Neural crest cell (in vitro differentiated cells): ENCODE results near the gene NKAIN2. TPM values are rescaled to one million over a fixed set of nuclear protein-coding genes. Genes with fewer than 3 reads are reported as not detected.

Experiments
- DNase-seq: peaks from one replicate; pipeline ENCODE4 v3.0.0; 2021; ENCODE audit warnings: low read depth, mixed read lengths, low spot score
- H3K27ac Mint-ChIP-seq: one replicate; pipeline ENCODE4 v1.8.0; 2021; ENCODE audit warnings: mild to moderate bottlenecking, mixed read lengths; ENCODE audit not compliant: unreplicated experiment
- H3K27me3 Mint-ChIP-seq: 2 replicates; pipeline ENCODE4 v1.8.0; 2021; ENCODE audit warnings: low read depth, mild to moderate bottlenecking, mixed read lengths
- H3K36me3 Mint-ChIP-seq: 2 replicates; pipeline ENCODE4 v1.8.0; 2021; ENCODE audit warnings: low read depth, mild to moderate bottlenecking, mixed read lengths
- H3K4me1 Mint-ChIP-seq: 2 replicates; pipeline ENCODE4 v1.8.0; 2021; ENCODE audit warnings: mixed read lengths
- H3K4me3 Mint-ChIP-seq: one replicate; pipeline ENCODE4 v1.8.0; 2021; ENCODE audit warnings: mild to moderate bottlenecking, mixed read lengths
- H3K9me3 Mint-ChIP-seq: 2 replicates; pipeline ENCODE4 v1.8.0; 2021; ENCODE audit warnings: mixed read lengths
- total RNA-seq: library from RNA; stranded (reverse); gene quantifications from 2 replicates; pipeline ENCODE4 v1.2.1, GENCODE V29; 2021
- TF ChIP-seq, protein P1 (sequence below): fragments of 200-600 bp; sonication (generic); conservative IDR thresholded peaks from 2 replicates; pipeline ENCODE4 v1.5.0; 2021; ENCODE audit warnings: antibody characterized with exemption, mild to moderate bottlenecking

Gene NKAIN2
- total RNA-seq, 1 donor from 2014 or later, result 1.1 TPM

DNA sequence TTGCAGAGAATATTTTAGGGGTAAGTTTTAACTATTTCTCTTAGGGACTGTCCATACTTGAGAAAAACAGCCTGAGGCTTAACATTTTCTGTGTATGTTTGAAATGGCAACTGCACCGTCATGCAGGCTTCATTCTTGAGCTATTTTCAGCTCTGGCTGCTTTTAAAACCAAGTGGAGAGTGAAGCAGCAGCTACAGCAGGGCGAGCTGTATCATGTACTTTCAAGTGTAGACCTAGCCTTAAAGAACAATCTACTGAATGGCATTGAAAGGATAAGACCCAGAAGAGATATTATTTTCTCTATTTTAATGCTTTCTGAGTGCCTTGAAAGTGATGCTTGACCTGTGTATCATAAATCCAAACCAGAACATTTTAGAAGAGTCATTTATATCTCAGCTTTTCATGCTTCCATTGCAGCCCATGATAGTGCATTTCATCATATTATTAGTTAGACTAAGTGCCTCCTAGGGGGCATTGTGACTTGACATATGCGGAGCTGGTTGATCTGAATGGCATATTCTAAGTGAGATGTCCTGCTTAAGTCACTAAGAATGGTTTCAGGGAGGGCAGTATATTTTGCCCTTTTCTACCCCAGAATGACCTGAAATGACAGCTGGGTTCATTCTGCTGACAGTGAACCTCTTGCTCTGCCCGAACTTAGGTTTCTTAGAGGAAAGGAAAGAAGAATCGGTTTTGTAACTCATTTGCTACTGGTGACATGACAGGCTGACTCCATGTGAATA is 85.3 kb downstream of the NKAIN2 start:
- no peaks in the 10 kb centered on the region for H3K27me3 Mint-ChIP-seq
- TF ChIP-seq, protein P1, sequence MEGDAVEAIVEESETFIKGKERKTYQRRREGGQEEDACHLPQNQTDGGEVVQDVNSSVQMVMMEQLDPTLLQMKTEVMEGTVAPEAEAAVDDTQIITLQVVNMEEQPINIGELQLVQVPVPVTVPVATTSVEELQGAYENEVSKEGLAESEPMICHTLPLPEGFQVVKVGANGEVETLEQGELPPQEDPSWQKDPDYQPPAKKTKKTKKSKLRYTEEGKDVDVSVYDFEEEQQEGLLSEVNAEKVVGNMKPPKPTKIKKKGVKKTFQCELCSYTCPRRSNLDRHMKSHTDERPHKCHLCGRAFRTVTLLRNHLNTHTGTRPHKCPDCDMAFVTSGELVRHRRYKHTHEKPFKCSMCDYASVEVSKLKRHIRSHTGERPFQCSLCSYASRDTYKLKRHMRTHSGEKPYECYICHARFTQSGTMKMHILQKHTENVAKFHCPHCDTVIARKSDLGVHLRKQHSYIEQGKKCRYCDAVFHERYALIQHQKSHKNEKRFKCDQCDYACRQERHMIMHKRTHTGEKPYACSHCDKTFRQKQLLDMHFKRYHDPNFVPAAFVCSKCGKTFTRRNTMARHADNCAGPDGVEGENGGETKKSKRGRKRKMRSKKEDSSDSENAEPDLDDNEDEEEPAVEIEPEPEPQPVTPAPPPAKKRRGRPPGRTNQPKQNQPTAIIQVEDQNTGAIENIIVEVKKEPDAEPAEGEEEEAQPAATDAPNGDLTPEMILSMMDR, result no peak
- no peak for DNase-seq
- no peak overlapping the region for H3K4me3 Mint-ChIP-seq
- H3K9me3 Mint-ChIP-seq, result peaks cover 2% of the 10 kb centered on the region
- H3K36me3 Mint-ChIP-seq, result no peaks in the 10 kb centered on the region
- peaks cover 3% of the 10 kb centered on the region for H3K4me1 Mint-ChIP-seq
- H3K27ac Mint-ChIP-seq, result no peak overlapping the region

- Mint-ChIP-seq H3K4me3 (no peak overlapping the region), H3K9me3 (no peaks in the 10 kb centered on the region), H3K4me1 (no peaks in the 10 kb centered on the region), H3K27me3 (no peaks in the 10 kb centered on the region), H3K36me3 (no peaks in the 10 kb centered on the region), H3K27ac (no peak overlapping the region)
- no peak for DNase-seq
- TF ChIP-seq, protein P1, result no peak
Observed at GRCh38 chr6:123895346-123895745, 91.7 kb downstream of the NKAIN2 start.

DNA sequence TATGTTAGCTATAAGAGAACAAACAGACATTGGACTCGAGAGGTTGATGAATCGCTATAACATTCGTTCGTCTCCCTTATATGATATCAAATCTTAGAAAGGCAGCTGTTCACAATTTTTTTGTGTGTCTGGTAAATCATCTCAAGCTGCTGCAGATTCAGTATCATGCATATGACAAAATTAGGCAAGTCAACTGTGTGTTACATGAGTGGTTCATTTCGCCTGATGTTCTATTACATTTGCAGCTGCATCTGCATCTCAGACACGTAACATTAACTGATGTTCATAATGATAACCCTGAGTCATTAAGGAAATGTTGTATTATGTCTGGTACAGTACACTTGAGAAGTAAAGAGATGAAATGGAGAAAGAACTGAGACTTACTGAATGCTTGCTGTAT is 92.1 kb downstream of the NKAIN2 start:
- Mint-ChIP-seq H3K27me3 (no peaks in the 10 kb centered on the region), H3K36me3 (no peaks in the 10 kb centered on the region), H3K4me1 (no peaks in the 10 kb centered on the region), H3K27ac (no peak overlapping the region), H3K4me3 (no peak overlapping the region), H3K9me3 (no peaks in the 10 kb centered on the region)
- TF ChIP-seq, protein P1, result no peak
- no peak for DNase-seq

DNA sequence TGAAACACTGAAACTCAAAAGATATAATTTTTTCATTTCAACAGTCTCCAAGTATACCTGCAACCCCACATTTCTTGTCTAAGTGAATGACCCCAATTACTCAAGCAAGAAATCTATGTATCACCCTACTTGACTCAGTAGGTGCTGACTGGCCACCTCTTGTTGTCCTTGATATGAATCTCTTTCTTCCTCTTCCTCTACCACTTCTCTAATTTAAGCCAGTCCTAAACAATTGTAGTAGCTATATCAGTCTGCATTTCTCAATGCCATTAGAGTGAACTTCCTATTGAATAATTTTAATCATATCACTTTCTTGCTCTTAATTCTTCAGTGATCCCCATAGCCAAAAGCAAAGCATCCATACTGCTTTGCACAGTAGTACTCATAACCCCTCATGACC is 93.2 kb downstream of the NKAIN2 start:
- Mint-ChIP-seq H3K4me3 (no peak overlapping the region), H3K9me3 (no peaks in the 10 kb centered on the region), H3K27me3 (no peaks in the 10 kb centered on the region), H3K27ac (no peak overlapping the region), H3K36me3 (no peaks in the 10 kb centered on the region), H3K4me1 (no peaks in the 10 kb centered on the region)
- TF ChIP-seq, protein P1, result no peak
- no peak for DNase-seq

- H3K27ac Mint-ChIP-seq, result no peak overlapping the region
- TF ChIP-seq, protein P1, result no peak
- H3K27me3 Mint-ChIP-seq, result no peaks in the 10 kb centered on the region
- H3K9me3 Mint-ChIP-seq, result no peaks in the 10 kb centered on the region
- no peaks in the 10 kb centered on the region for H3K36me3 Mint-ChIP-seq
- no peak overlapping the region for H3K4me3 Mint-ChIP-seq
- H3K4me1 Mint-ChIP-seq, result no peaks in the 10 kb centered on the region
- no peak for DNase-seq
Observed at GRCh38 chr6:123897965-123898364, 94.3 kb downstream of the NKAIN2 start.
